HEK293T (cell line): Measurements from ENCODE around the gene PTEN.
A peak's percentile ranks its signal among the peaks of the same experiment; 100 is the strongest.

ENCODE experiments used
- ARNT ChIP-seq: fragments of 450-650 bp; IDR thresholded peaks from 2 replicates; pipeline ENCODE4 v1.6.1; 2017; ENCODE audit warnings: mild to moderate bottlenecking
- BHLHE40 ChIP-seq: fragments of 450-650 bp; IDR thresholded peaks from 2 replicates; pipeline ENCODE4 v1.6.1; 2016; ENCODE audit warnings: mild to moderate bottlenecking, moderate library complexity, borderline replicate concordance
- FOXK2 ChIP-seq: fragments of 450-650 bp; IDR thresholded peaks from 2 replicates; pipeline ENCODE4 v1.6.1; 2016; ENCODE audit warnings: mild to moderate bottlenecking
- FOXM1 ChIP-seq: fragments of 450-650 bp; IDR thresholded peaks from 2 replicates; pipeline ENCODE4 v1.6.1; 2017; ENCODE audit warnings: mild to moderate bottlenecking, borderline replicate concordance
- HDGF ChIP-seq: fragments of 450-650 bp; IDR thresholded peaks from 2 replicates; pipeline ENCODE4 v1.6.1; 2017; ENCODE audit warnings: antibody characterized with exemption, borderline replicate concordance
- NFRKB ChIP-seq: fragments of 450-650 bp; IDR thresholded peaks from 2 replicates; pipeline ENCODE4 v1.6.1; 2016; ENCODE audit warnings: mild to moderate bottlenecking, moderate library complexity
- SP1 ChIP-seq: fragments of 450-650 bp; IDR thresholded peaks from 2 replicates; pipeline ENCODE4 v1.6.1; 2017
- SUZ12 ChIP-seq: fragments of 450-650 bp; IDR thresholded peaks from 2 replicates; pipeline ENCODE4 v1.6.1; 2016; ENCODE audit warnings: mild to moderate bottlenecking
- TARDBP ChIP-seq: fragments of 450-650 bp; IDR thresholded peaks from 2 replicates; pipeline ENCODE4 v1.6.1; 2016
- ZNF384 ChIP-seq: fragments of 450-650 bp; IDR thresholded peaks from 2 replicates; pipeline ENCODE4 v1.6.1; 2016

DNA sequence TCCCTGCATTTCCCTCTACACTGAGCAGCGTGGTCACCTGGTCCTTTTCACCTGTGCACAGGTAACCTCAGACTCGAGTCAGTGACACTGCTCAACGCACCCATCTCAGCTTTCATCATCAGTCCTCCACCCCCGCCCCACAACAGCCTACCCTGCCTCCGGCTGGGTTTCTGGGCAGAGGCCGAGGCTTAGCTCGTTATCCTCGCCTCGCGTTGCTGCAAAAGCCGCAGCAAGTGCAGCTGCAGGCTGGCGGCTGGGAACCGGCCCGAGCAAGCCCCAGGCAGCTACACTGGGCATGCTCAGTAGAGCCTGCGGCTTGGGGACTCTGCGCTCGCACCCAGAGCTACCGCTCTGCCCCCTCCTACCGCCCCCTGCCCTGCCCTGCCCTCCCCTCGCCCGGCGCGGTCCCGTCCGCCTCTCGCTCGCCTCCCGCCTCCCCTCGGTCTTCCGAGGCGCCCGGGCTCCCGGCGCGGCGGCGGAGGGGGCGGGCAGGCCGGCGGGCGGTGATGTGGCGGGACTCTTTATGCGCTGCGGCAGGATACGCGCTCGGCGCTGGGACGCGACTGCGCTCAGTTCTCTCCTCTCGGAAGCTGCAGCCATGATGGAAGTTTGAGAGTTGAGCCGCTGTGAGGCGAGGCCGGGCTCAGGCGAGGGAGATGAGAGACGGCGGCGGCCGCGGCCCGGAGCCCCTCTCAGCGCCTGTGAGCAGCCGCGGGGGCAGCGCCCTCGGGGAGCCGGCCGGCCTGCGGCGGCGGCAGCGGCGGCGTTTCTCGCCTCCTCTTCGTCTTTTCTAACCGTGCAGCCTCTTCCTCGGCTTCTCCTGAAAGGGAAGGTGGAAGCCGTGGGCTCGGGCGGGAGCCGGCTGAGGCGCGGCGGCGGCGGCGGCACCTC, at the start of gene PTEN, which contains the start of gene KLLN:
- TF ChIP-seq FOXK2 (no peak), TARDBP (no peak), SP1 (no peak), NFRKB (peak; percentile 39; the same call in 1 of the 2 replicates), HDGF (no peak), BHLHE40 (no peak), FOXM1 (no peak; the same call in 1 of the 2 replicates), SUZ12 (no peak), ZNF384 (no peak), ARNT (no peak)
